Neural cell (in vitro differentiated cells): ENCODE results near the gene ADAMTS2.

Experiments used
- MXI1 ChIP-seq: fragments of 450-650 bp; conservative IDR thresholded peaks from 2 replicates; pipeline ENCODE4 v1.6.1; 2014; ENCODE audit warnings: antibody characterized with exemption, mild to moderate bottlenecking; ENCODE audit not compliant: poor library complexity, severe bottlenecking
- TF ChIP-seq, protein P1 (sequence below): fragments of 450-650 bp; IDR thresholded peaks from 2 replicates; pipeline ENCODE4 v1.5.1; 2014; ENCODE audit warnings: antibody characterized with exemption, mild to moderate bottlenecking, moderate library complexity; ENCODE audit not compliant: poor library complexity, severe bottlenecking

DNA sequence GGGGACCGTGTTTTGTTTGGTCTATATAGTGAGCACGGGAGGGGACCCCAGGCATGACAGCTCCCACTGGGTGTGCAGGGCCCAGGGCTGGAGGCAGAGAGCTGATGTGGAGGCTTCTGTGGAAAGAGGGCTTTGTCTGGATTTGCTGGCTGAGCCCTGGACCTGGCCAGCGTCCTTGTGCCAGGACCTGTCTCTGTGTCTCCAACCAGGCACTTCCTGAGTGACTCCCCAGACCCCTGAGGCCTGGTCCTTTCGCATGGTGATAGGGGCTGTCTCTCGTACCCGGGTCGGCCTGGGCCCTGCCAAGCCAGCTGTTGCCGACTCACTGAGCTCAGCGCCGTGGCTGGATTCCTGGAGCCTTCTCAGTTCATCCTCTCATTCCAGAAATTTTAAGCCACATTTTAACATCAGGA, 77.6 kb downstream of the ADAMTS2 start:
- TF ChIP-seq, protein P1, sequence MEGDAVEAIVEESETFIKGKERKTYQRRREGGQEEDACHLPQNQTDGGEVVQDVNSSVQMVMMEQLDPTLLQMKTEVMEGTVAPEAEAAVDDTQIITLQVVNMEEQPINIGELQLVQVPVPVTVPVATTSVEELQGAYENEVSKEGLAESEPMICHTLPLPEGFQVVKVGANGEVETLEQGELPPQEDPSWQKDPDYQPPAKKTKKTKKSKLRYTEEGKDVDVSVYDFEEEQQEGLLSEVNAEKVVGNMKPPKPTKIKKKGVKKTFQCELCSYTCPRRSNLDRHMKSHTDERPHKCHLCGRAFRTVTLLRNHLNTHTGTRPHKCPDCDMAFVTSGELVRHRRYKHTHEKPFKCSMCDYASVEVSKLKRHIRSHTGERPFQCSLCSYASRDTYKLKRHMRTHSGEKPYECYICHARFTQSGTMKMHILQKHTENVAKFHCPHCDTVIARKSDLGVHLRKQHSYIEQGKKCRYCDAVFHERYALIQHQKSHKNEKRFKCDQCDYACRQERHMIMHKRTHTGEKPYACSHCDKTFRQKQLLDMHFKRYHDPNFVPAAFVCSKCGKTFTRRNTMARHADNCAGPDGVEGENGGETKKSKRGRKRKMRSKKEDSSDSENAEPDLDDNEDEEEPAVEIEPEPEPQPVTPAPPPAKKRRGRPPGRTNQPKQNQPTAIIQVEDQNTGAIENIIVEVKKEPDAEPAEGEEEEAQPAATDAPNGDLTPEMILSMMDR: no peak
- no peak for TF ChIP-seq MXI1
